Kidney glomerular epithelial cell (primary cell): Measurements from ENCODE around the gene KLHL6.
"Not testable (repeated sequence)": the region's sequence is repeated elsewhere in the genome, so short reads cannot be mapped to it uniquely, and the experiment has no call there.

ENCODE experiments used
- DNase-seq: peaks from one replicate; lab custom pipeline; 2025; lab: John Stamatoyannopoulos, UW

The KLHL6 gene

GRCh38 chr3:183555541-183556081 lies at the start of gene KLHL6:
KLHL6 (minus strand) TSS chr3:183555706; CDS start chr3:183555653, 53 bp downstream.
- DNase-seq: no peak

GRCh38 chr3:183597959-183598358 lies 42.5 kb upstream of the KLHL6 start:
- no peak for DNase-seq

GRCh38 chr3:183594636-183595035 lies 39.1 kb upstream of the KLHL6 start:
- DNase-seq: no peak

GRCh38 chr3:183592821-183593220 lies 37.3 kb upstream of the KLHL6 start:
- no peak for DNase-seq

- DNase-seq: no peak
These were observed 36.5 kb upstream of the KLHL6 start for GRCh38 chr3:183591881-183592521.

GRCh38 chr3:183590442-183590841 lies 34.9 kb upstream of the KLHL6 start:
- no peak for DNase-seq

- DNase-seq: no peak
These were observed 31.8 kb upstream of the KLHL6 start for GRCh38 chr3:183587336-183587735.

GRCh38 chr3:183586477-183586876 lies 31.0 kb upstream of the KLHL6 start:
- DNase-seq: no peak

GRCh38 chr3:183584914-183585280 lies 29.4 kb upstream of the KLHL6 start:
- DNase-seq: no peak

GRCh38 chr3:183584246-183584913 lies 28.9 kb upstream of the KLHL6 start:
- no peak for DNase-seq

- DNase-seq: no peak
These were observed 28.1 kb upstream of the KLHL6 start for GRCh38 chr3:183583331-183584245.

GRCh38 chr3:183582161-183582560 lies 26.7 kb upstream of the KLHL6 start:
- DNase-seq: no peak

- no peak for DNase-seq
These were observed 26.1 kb upstream of the KLHL6 start for GRCh38 chr3:183581496-183582155.

- peak; percentile 3 for DNase-seq
These were observed 24.7 kb upstream of the KLHL6 start for GRCh38 chr3:183579967-183580900.

- DNase-seq: no peak
These were observed 22.7 kb upstream of the KLHL6 start for GRCh38 chr3:183578179-183578578.

GRCh38 chr3:183577346-183577745 lies 21.8 kb upstream of the KLHL6 start:
- DNase-seq: no peak

- DNase-seq: no peak
These were observed 21.1 kb upstream of the KLHL6 start for GRCh38 chr3:183576487-183577107.

GRCh38 chr3:183572935-183573334 lies 17.4 kb upstream of the KLHL6 start:
- DNase-seq: no peak

- DNase-seq: not testable (repeated sequence)
These were observed 14.7 kb upstream of the KLHL6 start for GRCh38 chr3:183570191-183570590.

GRCh38 chr3:183566880-183567279 lies 11.4 kb upstream of the KLHL6 start:
- no peak for DNase-seq
